ENCODE data around the gene C6orf89. TPM values are rescaled to one million over a fixed set of nuclear protein-coding genes. Genes with fewer than 3 reads are reported as not detected.

The C6orf89 gene
- total RNA-seq (10 to 100 TPM; 41.9 to 44.9 TPM), polyA plus RNA-seq (10 to 100 TPM; 37.4 to 44.4 (median 40.1) TPM), total RNA-seq (70.3 to 184 (median 102) reads per million in 6 experiments)

GRCh38 chr6:36885461-36886401, at the start of gene C6orf89:
TSS of gene C6orf89 (plus strand) at chr6:36885952. CDS start at chr6:36899445, 13,493 bp downstream.
- Mint-ChIP-seq H3K9me3 (no peaks in the 10 kb centered on the region), H3K4me3 (peak within 1 kb of the TSS; percentile 79 to 93 (median 89)), H3K27me3 (no peaks in the 10 kb centered on the region), H3K27ac (peak within 1 kb of the TSS; percentile 90 to 98 (median 96)), H3K4me1 (peaks cover 17 to 44% (median 35%) of the 10 kb centered on the region in 4 donors), H3K36me3 (no peaks in the 10 kb centered on the region)
- ATAC-seq (peak; percentile 96 to 98), DNase-seq (peak; percentile 92 to 99 (median 97))
- POLR2A ChIA-PET: interaction anchor here (0.6 to 4.6 kb wide), 19 partner anchors 11 to 376 kb away, joined by 3 to 32 read pairs (median 3); partner anchors contain the start of genes MTCH1, PI16, PIM1 and PPIL1

GRCh38 chr6:36836111-36837021, 49.4 kb upstream of the C6orf89 start:
- Mint-ChIP-seq H3K9me3 (no peaks in the 10 kb centered on the region), H3K27me3 (peaks cover 14 to 37% (median 28%) of the 10 kb centered on the region in 5 donors), H3K4me1 (peaks cover 5 to 19% (median 14%) of the 10 kb centered on the region in 4 donors), H3K27ac (no peak overlapping the region), H3K36me3 (peaks cover 0 to 3% (median 0%) of the 10 kb centered on the region in 3 donors), H3K4me3 (no peak overlapping the region)
- ATAC-seq: no peak
- peak in 1 of 10 donors; percentile 62 for DNase-seq
- POLR2A ChIA-PET: interaction anchor here (0.6 to 1.2 kb wide), 2 partner anchors 10 to 607 kb away, joined by 3 read pairs; no protein-coding TSS in a partner anchor

GRCh38 chr6:36837022-36837339, 48.8 kb upstream of the C6orf89 start:
- Mint-ChIP-seq H3K27ac (peak overlapping the region in 1 of 10 donors; percentile 32), H3K27me3 (peaks cover 14 to 37% (median 28%) of the 10 kb centered on the region in 5 donors), H3K4me1 (peaks cover 5 to 19% (median 14%) of the 10 kb centered on the region in 4 donors), H3K36me3 (peaks cover 0 to 3% (median 0%) of the 10 kb centered on the region in 3 donors), H3K4me3 (no peak overlapping the region), H3K9me3 (no peaks in the 10 kb centered on the region)
- ATAC-seq: no peak
- POLR2A ChIA-PET: no interaction called here
- DNase-seq: no peak

GRCh38 chr6:36837686-36838085, 48.1 kb upstream of the C6orf89 start:
- H3K27ac Mint-ChIP-seq: peak overlapping the region in 2 of 10 donors; percentile 35 to 61
- H3K9me3 Mint-ChIP-seq: no peaks in the 10 kb centered on the region
- H3K36me3 Mint-ChIP-seq: peaks cover 0 to 3% (median 0%) of the 10 kb centered on the region in 3 donors
- no peak for ATAC-seq
- H3K27me3 Mint-ChIP-seq: peaks cover 14 to 37% (median 28%) of the 10 kb centered on the region in 5 donors
- no peak for DNase-seq
- H3K4me1 Mint-ChIP-seq: peaks cover 5 to 19% (median 14%) of the 10 kb centered on the region in 4 donors
- POLR2A ChIA-PET: no interaction called here
- H3K4me3 Mint-ChIP-seq: peak overlapping the region in 6 of 10 donors; percentile 1 to 63 (median 23)

- POLR2A ChIA-PET: no interaction called here
- Mint-ChIP-seq H3K4me3 (peak within 1 kb of the TSS; percentile 63 to 87 (median 78)), H3K27ac (peak within 1 kb of the TSS in 3 of 10 donors; percentile 1 to 56 (median 46)), H3K9me3 (peaks cover 0 to 2% (median 0%) of the 10 kb centered on the region in 9 donors), H3K27me3 (peaks cover 14 to 37% (median 28%) of the 10 kb centered on the region in 5 donors), H3K4me1 (peaks cover 5 to 19% (median 14%) of the 10 kb centered on the region in 4 donors), H3K36me3 (peaks cover 0 to 3% (median 0%) of the 10 kb centered on the region in 3 donors)
- DNase-seq: peak in 1 of 10 donors; percentile 22
- peak; percentile 7 to 10 for ATAC-seq
Observed at GRCh38 chr6:36838896-36839748, 46.6 kb upstream of the C6orf89 start, which contains the start of gene CPNE5. TSS of gene CPNE5 (minus strand) at chr6:36839444. CDS start at chr6:36839377, 67 bp downstream.

- Mint-ChIP-seq H3K4me1 (peaks cover 5 to 19% (median 14%) of the 10 kb centered on the region in 4 donors), H3K36me3 (peaks cover 0 to 3% (median 0%) of the 10 kb centered on the region in 3 donors), H3K27me3 (peaks cover 14 to 37% (median 28%) of the 10 kb centered on the region in 5 donors), H3K27ac (peak overlapping the region in 2 of 10 donors; percentile 9 to 56), H3K4me3 (peak overlapping the region; percentile 58 to 87 (median 74)), H3K9me3 (peaks cover 0 to 2% (median 0%) of the 10 kb centered on the region in 9 donors)
- ATAC-seq (peak; percentile 69 to 74), DNase-seq (peak in 8 of 10 donors; percentile 19 to 54 (median 41))
- POLR2A ChIA-PET: no interaction called here
Observed at GRCh38 chr6:36839749-36840431, 45.9 kb upstream of the C6orf89 start.

- ATAC-seq: peak; percentile 60 to 76
- peaks cover 6 to 19% (median 14%) of the 10 kb centered on the region in 4 donors for H3K4me1 Mint-ChIP-seq
- peak overlapping the region in 1 of 10 donors; percentile 62 for H3K27ac Mint-ChIP-seq
- H3K27me3 Mint-ChIP-seq: peaks cover 12 to 37% (median 27%) of the 10 kb centered on the region in 5 donors
- DNase-seq: peak in 6 of 10 donors; percentile 9 to 62 (median 14)
- POLR2A ChIA-PET: no interaction called here
- H3K9me3 Mint-ChIP-seq: peaks cover 0 to 2% (median 0%) of the 10 kb centered on the region in 9 donors
- peaks cover 0 to 3% (median 0%) of the 10 kb centered on the region in 3 donors for H3K36me3 Mint-ChIP-seq
- peak overlapping the region; percentile 63 to 87 (median 76) for H3K4me3 Mint-ChIP-seq
Observed at GRCh38 chr6:36840432-36841403, 45.0 kb upstream of the C6orf89 start.

- Mint-ChIP-seq H3K27me3 (peaks cover 12 to 34% (median 26%) of the 10 kb centered on the region in 5 donors), H3K36me3 (peaks cover 0 to 3% (median 0%) of the 10 kb centered on the region in 3 donors), H3K9me3 (peaks cover 0 to 2% (median 0%) of the 10 kb centered on the region in 9 donors), H3K4me1 (peaks cover 9 to 19% (median 14%) of the 10 kb centered on the region in 4 donors), H3K27ac (no peak overlapping the region), H3K4me3 (no peak overlapping the region)
- POLR2A ChIA-PET: no interaction called here
- no peak for DNase-seq
- no peak for ATAC-seq
Observed at GRCh38 chr6:36841756-36842155, 44.0 kb upstream of the C6orf89 start.

GRCh38 chr6:36843170-36843569, 42.6 kb upstream of the C6orf89 start:
- H3K9me3 Mint-ChIP-seq: peaks cover 0 to 2% (median 0%) of the 10 kb centered on the region in 9 donors
- POLR2A ChIA-PET: no interaction called here
- H3K4me1 Mint-ChIP-seq: peaks cover 9 to 19% (median 14%) of the 10 kb centered on the region in 4 donors
- peak in 1 of 10 donors; percentile 30 for DNase-seq
- H3K27me3 Mint-ChIP-seq: peaks cover 8 to 23% (median 18%) of the 10 kb centered on the region in 5 donors
- H3K4me3 Mint-ChIP-seq: no peak overlapping the region
- no peak overlapping the region for H3K27ac Mint-ChIP-seq
- H3K36me3 Mint-ChIP-seq: no peaks in the 10 kb centered on the region
- ATAC-seq: no peak
